NT2/D1 (cell line): ENCODE data around the gene SLCO3A1.

Experiments
- SUZ12 ChIP-seq: IDR thresholded peaks from 2 replicates; pipeline ENCODE4 v1.6.1; 2011; ENCODE audit not compliant: insufficient read length, insufficient read depth; ENCODE audit errors: extremely low read depth
- YY1 ChIP-seq: IDR thresholded peaks from 2 replicates; pipeline ENCODE4 v1.6.1; 2011; ENCODE audit not compliant: insufficient read length, insufficient read depth
- ZNF274 ChIP-seq: IDR thresholded peaks from 2 replicates; pipeline ENCODE4 v1.6.1; 2011; ENCODE audit warnings: mild to moderate bottlenecking, low read depth, low read length

GRCh38 chr15:91816942-91817341, 36.6 kb upstream of the SLCO3A1 start:
- TF ChIP-seq YY1 (no peak), ZNF274 (no peak), SUZ12 (no peak)
